HG02588 (cell line): ENCODE data around the gene CCDC201.

Source experiments
- ATAC-seq: cut with Tn5 transposase; IDR thresholded peaks from one replicate; pipeline ENCODE4 v1.9.1; 2021; ENCODE audit warnings: mild to moderate bottlenecking, moderate library complexity; ENCODE audit not compliant: unreplicated experiment

CCDC201 gene

GRCh38 chr7:45893996-45894664 lies 21.2 kb upstream of the CCDC201 start:
- no peak for ATAC-seq

- ATAC-seq: no peak
Observed at GRCh38 chr7:45893374-45893995, 20.6 kb upstream of the CCDC201 start.

- ATAC-seq: no peak
Observed at GRCh38 chr7:45892407-45893035, 19.6 kb upstream of the CCDC201 start.

- ATAC-seq: no peak
Observed at GRCh38 chr7:45891462-45892402, 18.9 kb upstream of the CCDC201 start.

DNA sequence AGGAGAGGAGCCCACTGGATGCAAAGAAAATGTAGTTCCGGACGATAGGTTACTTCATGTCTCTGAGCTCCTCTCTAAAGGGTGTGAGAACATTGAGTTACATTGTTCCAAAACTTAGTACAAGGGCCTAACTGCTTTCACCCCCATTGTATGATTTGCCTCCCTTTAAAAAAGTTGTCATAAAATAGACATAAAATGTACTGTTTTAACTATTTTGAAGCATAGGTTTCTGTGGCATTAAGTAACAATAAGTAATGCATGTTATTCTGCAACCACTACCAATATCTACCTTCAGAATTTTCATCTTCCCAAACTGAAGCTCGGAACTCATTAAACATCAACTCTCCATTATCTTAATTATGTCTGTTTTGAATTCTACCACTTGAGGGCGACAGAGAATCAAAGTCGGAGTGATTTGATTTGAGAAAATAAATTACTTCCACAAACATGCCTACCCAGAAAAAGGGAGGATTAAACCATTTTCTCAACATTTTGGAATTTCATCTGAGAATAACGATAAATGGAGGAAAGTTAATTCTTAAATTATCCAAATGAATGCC lies 18.1 kb upstream of the CCDC201 start:
- ATAC-seq: no peak

DNA sequence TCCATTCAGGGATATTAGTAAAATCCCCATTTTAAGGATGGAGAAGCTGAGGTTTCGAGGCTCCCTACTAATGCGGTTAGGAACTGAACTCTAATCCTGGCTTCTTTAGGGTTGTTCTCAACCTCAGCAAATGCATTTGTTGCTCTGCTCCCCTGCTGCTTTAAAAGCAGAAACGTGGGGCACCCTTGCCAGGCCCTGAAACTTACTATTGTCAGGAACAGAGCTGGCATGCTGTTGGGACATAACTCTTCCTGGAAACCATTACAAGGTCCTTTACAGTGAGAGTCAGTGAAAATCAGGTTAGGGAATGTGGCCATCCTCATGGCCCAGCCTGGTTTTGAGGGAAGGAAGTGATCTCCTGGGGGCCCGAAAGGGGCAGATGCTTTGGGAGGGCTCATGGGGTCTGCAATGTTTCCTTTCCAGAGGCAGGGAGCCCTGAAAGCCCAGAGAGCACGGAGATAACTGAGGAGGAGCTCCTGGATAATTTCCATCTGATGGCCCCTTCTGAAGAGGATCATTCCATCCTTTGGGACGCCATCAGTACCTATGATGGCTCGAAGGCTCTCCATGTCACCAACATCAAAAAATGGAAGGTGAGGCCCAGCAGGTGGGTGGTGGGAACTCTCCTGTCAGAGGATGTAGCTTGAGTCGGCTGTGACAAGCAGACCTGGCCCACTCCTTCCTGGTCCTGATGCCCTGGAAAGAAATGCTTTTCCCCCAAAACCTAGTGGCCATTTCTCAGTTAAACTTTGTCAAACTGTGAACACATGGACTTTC lies 17.4 kb upstream of the CCDC201 start:
- ATAC-seq: no peak

GRCh38 chr7:45889367-45890067 lies 16.6 kb upstream of the CCDC201 start:
- no peak for ATAC-seq

DNA sequence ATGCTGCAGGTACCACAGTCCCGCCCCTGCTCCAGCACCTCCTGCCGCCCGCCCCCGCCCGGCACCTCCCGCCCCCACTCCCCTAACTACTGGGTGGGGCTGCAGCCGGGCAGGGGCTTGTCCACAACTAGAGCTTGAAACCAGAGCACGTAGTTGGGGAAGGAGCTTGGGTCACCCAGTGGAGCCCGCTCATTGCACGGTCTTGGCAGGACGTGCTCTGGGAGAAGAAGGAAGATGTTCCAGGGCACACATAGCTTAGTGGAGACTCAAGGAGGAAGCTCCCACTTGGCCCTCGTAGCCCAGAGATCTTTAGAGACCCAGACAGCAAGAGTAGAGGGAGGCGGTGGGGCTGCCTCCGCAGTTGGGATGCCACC lies 16.1 kb upstream of the CCDC201 start:
- no peak for ATAC-seq

DNA sequence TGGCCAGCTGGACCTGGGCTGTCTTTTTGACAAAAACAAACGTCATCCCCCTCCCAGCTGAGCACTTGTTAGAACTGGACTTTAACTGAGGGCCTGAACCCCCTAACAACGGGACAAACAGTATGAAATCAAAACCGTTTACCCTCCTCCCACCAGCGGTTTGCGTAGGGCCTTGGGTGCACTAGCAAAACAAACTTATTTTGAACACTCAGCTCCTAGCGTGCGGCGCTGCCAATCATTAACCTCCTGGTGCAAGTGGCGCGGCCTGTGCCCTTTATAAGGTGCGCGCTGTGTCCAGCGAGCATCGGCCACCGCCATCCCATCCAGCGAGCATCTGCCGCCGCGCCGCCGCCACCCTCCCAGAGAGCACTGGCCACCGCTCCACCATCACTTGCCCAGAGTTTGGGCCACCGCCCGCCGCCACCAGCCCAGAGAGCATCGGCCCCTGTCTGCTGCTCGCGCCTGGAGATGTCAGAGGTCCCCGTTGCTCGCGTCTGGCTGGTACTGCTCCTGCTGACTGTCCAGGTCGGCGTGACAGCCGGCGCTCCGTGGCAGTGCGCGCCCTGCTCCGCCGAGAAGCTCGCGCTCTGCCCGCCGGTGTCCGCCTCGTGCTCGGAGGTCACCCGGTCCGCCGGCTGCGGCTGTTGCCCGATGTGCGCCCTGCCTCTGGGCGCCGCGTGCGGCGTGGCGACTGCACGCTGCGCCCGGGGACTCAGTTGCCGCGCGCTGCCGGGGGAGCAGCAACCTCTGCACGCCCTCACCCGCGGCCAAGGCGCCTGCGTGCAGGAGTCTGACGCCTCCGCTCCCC lies 15.5 kb upstream of the CCDC201 start, which contains the start of gene IGFBP1:
Gene IGFBP1, plus strand, starts transcription at position 304 of the 808 bp plus-strand sequence. Its CDS starts 165 bp downstream, at position 469.
- no peak for ATAC-seq

- no peak for ATAC-seq
Observed at GRCh38 chr7:45886931-45887667, 14.2 kb upstream of the CCDC201 start.

DNA sequence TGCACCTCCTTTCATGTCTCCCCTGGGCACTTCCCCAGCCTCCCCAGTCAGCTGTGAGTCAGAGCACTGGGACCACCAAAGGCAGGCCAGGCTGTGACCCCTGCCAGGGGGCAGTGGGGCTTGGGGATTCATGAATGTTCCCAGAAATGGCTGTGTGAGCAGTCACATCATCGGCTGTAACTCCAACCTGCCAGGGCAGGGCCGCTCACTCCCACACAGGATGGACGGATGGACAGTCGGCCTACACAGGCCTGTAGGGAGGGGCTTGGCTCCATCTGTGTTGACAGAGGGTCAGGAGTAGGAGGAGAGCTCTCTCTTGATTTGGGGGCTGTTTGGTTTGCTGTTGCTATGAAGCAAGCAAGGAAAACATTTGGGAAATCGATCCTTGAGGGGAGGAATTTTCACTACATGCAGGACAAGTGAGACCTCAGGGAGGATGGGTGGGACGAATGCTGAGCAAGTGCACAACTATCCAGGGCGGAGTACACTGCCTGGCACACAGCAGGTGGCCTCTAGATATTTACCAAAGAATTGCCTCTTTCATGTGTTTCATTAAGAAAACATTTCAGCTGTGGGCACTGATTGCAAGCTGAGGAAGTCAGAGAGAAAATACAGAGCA lies 12.5 kb upstream of the CCDC201 start:
- no peak for ATAC-seq

GRCh38 chr7:45884136-45884535 lies 11.3 kb upstream of the CCDC201 start:
- ATAC-seq: no peak

DNA sequence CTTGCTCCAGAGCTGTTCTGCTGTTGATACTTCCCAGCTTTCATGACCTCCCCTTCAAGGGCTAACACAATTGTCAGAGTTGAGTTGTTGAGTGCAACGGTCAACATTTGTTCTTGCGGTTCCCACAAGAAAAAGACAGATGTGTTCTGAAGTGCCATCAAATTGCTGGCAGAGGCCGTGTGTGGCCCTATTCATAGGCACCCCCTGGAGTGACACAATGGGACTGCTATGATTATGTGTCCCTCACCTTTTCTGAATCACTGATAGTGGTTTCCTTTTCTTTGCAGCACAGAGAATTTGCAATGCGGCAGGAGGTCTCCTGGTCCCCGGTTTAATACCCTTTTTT lies 9.6 kb upstream of the CCDC201 start:
- ATAC-seq: no peak

DNA sequence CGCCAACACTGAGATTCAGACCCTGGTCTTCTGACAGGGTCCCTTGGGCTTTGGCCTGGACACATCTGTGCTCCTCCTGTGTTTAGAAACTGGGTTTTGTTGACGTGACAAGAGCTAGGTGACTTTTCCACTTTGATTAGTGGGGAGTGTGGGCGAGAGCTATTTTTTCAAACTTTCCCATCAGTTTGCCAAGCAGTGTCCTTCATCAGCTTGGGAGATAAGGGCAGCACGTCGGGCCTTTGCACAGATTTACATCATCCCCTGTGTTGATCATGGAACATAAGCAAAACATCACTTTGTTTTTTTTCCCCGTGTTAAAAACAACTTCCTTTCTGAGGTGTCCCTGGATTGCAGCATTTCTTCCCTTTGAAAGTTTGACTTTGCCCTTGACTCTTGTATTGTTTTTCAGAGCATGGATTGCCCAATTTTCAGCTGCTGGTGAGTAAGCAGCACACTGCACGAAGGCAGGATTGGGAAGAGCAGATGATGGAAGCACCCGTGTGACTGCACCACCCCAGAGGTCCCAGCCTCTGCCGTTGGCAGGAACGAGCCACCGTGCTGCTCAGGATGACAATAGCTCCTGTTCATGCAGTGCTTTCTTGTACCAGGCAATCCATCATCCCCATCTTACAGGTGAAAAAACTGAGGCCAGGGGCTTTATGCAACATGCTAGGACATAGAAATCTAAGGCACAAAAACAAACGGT lies 9.0 kb upstream of the CCDC201 start:
- no peak for ATAC-seq

DNA sequence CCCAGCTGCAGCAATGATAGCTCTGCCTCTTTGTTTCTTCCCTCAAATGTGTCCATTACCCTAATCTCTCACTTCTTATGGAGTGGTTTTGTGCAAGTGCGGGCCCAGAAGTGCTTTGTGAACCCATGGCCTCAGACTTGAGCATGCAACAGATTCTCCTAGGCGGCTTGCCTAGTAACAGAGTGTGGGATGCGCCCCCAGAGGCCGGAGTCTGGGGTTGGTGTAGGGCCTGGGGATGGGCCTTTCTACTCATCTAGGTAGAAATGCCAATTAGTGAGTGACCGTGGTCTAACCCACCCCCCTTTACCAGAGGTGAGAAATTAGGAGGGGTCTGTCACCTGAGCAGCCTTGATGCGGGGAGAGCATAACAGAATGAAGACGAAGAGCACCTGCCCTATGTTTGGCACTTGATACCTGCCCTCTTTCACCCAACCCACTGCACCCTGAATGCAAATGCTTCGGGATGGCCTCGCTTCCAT lies 8.4 kb upstream of the CCDC201 start:
- no peak for ATAC-seq

GRCh38 chr7:45880433-45880860 lies 7.6 kb upstream of the CCDC201 start:
- ATAC-seq: no peak
